B cell (primary cell): ENCODE data around the gene HPN. TPM values are rescaled to one million over a fixed set of nuclear protein-coding genes. Genes with fewer than 3 reads are reported as not detected.
"Not testable (repeated sequence)": the region's sequence is repeated elsewhere in the genome, so short reads cannot be mapped to it uniquely, and the experiment has no call there.

ENCODE experiments used
- ATAC-seq: fragments of 200-7000 bp; cut with Tn5 transposase; one replicate; pipeline ENCODE4 v1.10.0; 2021; ENCODE audit warnings: low read depth, mild to moderate bottlenecking, moderate number of reproducible peaks, moderate library complexity
- CTCF ChIA-PET: fragments of 350-600 bp; sonication (Branson Sonifier 250); formaldehyde crosslinking; loops from one replicate; lab custom pipeline; 2021; ENCODE audit warnings: antibody characterized with exemption, inconsistent platforms; lab: Charles Lee
- POLR2A ChIA-PET: fragments of 350-600 bp; sonication (Branson Sonifier 250); formaldehyde crosslinking; loops from one replicate; lab custom pipeline; 2021; ENCODE audit warnings: antibody characterized with exemption; lab: Charles Lee
- DNase-seq: peaks from one replicate; pipeline ENCODE4 v3.0.0; 2013
- H2AFZ ChIP-seq: 2 replicates; pipeline ENCODE4 v1.6.1; 2012; ENCODE audit warnings: mild to moderate bottlenecking, low read depth, low read length; ENCODE audit not compliant: insufficient read depth, poor library complexity, severe bottlenecking
- H3K27ac ChIP-seq, 2 donors: 1 replicate in 1 of 2; 2 replicates in 1 of 2; pipeline ENCODE4 v1.5.1; 2012 to 2013; ENCODE audit warnings: low read length in 2 of 2, mild to moderate bottlenecking in 2 of 2, moderate library complexity in 1 of 2
- H3K27me3 ChIP-seq, 4 experiments: fragments of 200-600 bp in 1 of 4; sonication (generic) in 1 of 4; replicated peaks in 1 of 4; 1 replicate in 2 of 4; 2 replicates in 2 of 4; pipeline versions ENCODE4 v1.6.1 to v1.7.0; 2013 to 2016; ENCODE audit warnings: low read length in 3 of 4, mild to moderate bottlenecking in 2 of 4, mixed read lengths in 1 of 4, moderate library complexity in 1 of 4; ENCODE audit not compliant: insufficient read depth in 4 of 4, control insufficient read depth in 3 of 4; ENCODE audit errors: control extremely low read depth in 1 of 4
- H3K36me3 ChIP-seq, 2 experiments: replicated peaks in 1 of 2; 1 replicate in 1 of 2; 2 replicates in 1 of 2; pipeline versions ENCODE4 v1.6.1 to v1.7.1; 2013; ENCODE audit warnings: low read length in 1 of 2; ENCODE audit not compliant: insufficient read depth in 2 of 2, control insufficient read depth in 1 of 2; ENCODE audit errors: control extremely low read depth in 1 of 2, extremely low read depth in 1 of 2
- H3K4me1 ChIP-seq, 2 donors: fragments of 200-600 bp in 1 of 2; sonication (generic) in 1 of 2; 1 replicate in 1 of 2; 2 replicates in 1 of 2; pipeline versions ENCODE4 v1.5.1 to v1.6.1; 2013 to 2017; ENCODE audit warnings: low read length in 2 of 2; ENCODE audit not compliant: control insufficient read depth in 2 of 2, insufficient read depth in 2 of 2
- H3K4me2 ChIP-seq: replicated peaks from 2 replicates; pipeline ENCODE3; 2012; ENCODE audit warnings: mild to moderate bottlenecking, low read depth, low read length; ENCODE audit not compliant: poor library complexity, severe bottlenecking
- H3K4me3 ChIP-seq, 5 experiments: fragments of 200-600 bp in 1 of 5; sonication (generic) in 1 of 5; 1 replicate in 3 of 5; 2 replicates in 2 of 5; pipeline versions ENCODE4 v1.5.1 to v1.7.0; 2011 to 2016; ENCODE audit warnings: low read length in 4 of 5, mild to moderate bottlenecking in 4 of 5, low read depth in 2 of 5, control low read depth in 1 of 5, moderate library complexity in 1 of 5; ENCODE audit not compliant: insufficient read depth in 1 of 5; ENCODE audit errors: control extremely low read depth in 1 of 5, extremely low read depth in 1 of 5
- H3K79me2 ChIP-seq: fragments of 200-600 bp; sonication (generic); one replicate; pipeline ENCODE4 v1.6.0; 2016; ENCODE audit warnings: low read length; ENCODE audit not compliant: control insufficient read depth, insufficient read depth
- H3K9ac ChIP-seq: fragments of 200-600 bp; sonication (generic); 2 replicates; pipeline ENCODE4 v1.6.1; 2017; ENCODE audit warnings: mild to moderate bottlenecking, low read length, moderate library complexity
- H3K9me3 ChIP-seq, 3 donors: one replicate each; pipeline versions ENCODE4 v1.6.1 to v1.7.1; 2013; ENCODE audit warnings: low read length in 2 of 3; ENCODE audit not compliant: control insufficient read depth in 2 of 3, insufficient read depth in 1 of 3; ENCODE audit errors: control extremely low read depth in 1 of 3
- H4K20me1 ChIP-seq: 2 replicates; pipeline ENCODE4 v1.6.0; 2012; ENCODE audit warnings: mild to moderate bottlenecking, low read length; ENCODE audit not compliant: insufficient read depth, control insufficient read depth, poor library complexity, severe bottlenecking
- H3K27ac Mint-ChIP-seq: one replicate; pipeline ENCODE4 v1.8.0; 2021; ENCODE audit warnings: mixed read lengths
- H3K27me3 Mint-ChIP-seq: one replicate; pipeline ENCODE4 v1.8.0; 2021; ENCODE audit warnings: mixed read lengths
- H3K4me1 Mint-ChIP-seq: one replicate; pipeline ENCODE4 v1.8.0; 2021; ENCODE audit warnings: mixed read lengths
- H3K4me3 Mint-ChIP-seq: one replicate; pipeline ENCODE4 v1.8.0; 2021; ENCODE audit warnings: mixed read lengths
- H3K9me3 Mint-ChIP-seq: one replicate; pipeline ENCODE4 v1.8.0; 2022; ENCODE audit warnings: mixed read lengths; ENCODE audit not compliant: insufficient read depth
- CTCF ChIP-seq: fragments of 200-600 bp; IDR thresholded peaks from one replicate; pipeline ENCODE4 v1.8.0; 2022; ENCODE audit warnings: antibody characterized with exemption, mild to moderate bottlenecking
- EZH2 ChIP-seq: IDR thresholded peaks from 2 replicates; pipeline ENCODE4 v1.6.1; 2012; ENCODE audit warnings: borderline replicate concordance, low read depth, mild to moderate bottlenecking, moderate library complexity, low read length; ENCODE audit not compliant: insufficient read depth, poor library complexity, severe bottlenecking
- WGBS: methylation state at CpG from one replicate; pipeline ENCODE4 v1.1.5; 2013; ENCODE audit warnings: missing lambda C conversion rate; ENCODE audit not compliant: insufficient coverage; 5-methylcytosine and 5-hydroxymethylcytosine counted together
- intact Hi-C: fragments of 100-400 bp; cut with micrococcal nuclease; formaldehyde crosslinking; loops from one replicate; pipeline ENCODE4 v1.10.0; 2022
- polyA plus RNA-seq: library from polyadenylated mRNA; depleted of rRNA; stranded (reverse); fragments of >200 nt; gene quantifications from 2 replicates; pipeline ENCODE4 v1.2.3, GENCODE V29; 2012
- total RNA-seq, 2 donors: library from RNA; stranded (reverse); fragments of 120-200 nt in 1 of 2; gene quantifications; 1 replicate in 1 of 2; 2 replicates in 1 of 2; pipeline versions ENCODE4 v1.2.3 to v1.2.4, GENCODE V29; 2013 to 2022

HPN gene
- total and polyA plus RNA-seq, 2 donors (not counting 1 experiment from before 2014, with no cell fraction given) = 0.30 TPM; not detected in 1

GRCh38 chr19:35006007-35006341 is 35.5 kb upstream of the HPN start:
- H3K27me3 ChIP-seq, H3K4me2 ChIP-seq, DNase-seq, H3K4me3 ChIP-seq, intact Hi-C loops, H3K9ac ChIP-seq, H3K27ac ChIP-seq, ATAC-seq, POLR2A ChIA-PET, H3K27ac Mint-ChIP-seq, H3K27me3 Mint-ChIP-seq, H2AFZ ChIP-seq, H3K9me3 ChIP-seq, H3K9me3 Mint-ChIP-seq, H3K4me3 Mint-ChIP-seq: not testable (repeated sequence)
- 95% methylated on average over 6 of the region's 6 CpGs for WGBS
- peaks cover 49% of the 10 kb centered on the region for H3K79me2 ChIP-seq
- H3K36me3 ChIP-seq = peaks cover 3 to 36% of the 10 kb centered on the region in 2 experiments
- H3K4me1 Mint-ChIP-seq = peaks cover 32% of the 10 kb centered on the region
- H4K20me1 ChIP-seq = peaks cover 43% of the 10 kb centered on the region
- H3K4me1 ChIP-seq = peaks cover 28 to 32% of the 10 kb centered on the region in 2 donors
- CTCF ChIA-PET = interaction anchor here (1.8 to 3.4 kb wide), 2 partner anchors 9 to 34 kb away, joined by 4 to 16 read pairs; no protein-coding TSS in a partner anchor

GRCh38 chr19:35006342-35006998 is 35.1 kb upstream of the HPN start:
- Histone ChIP-seq H3K4me1 (peaks cover 23 to 27% of the 10 kb centered on the region in 2 donors), H3K4me3 (no peak overlapping the region), H3K79me2 (peaks cover 44% of the 10 kb centered on the region), H2AFZ (no peak overlapping the region), H3K4me2 (no peak overlapping the region), H3K27ac (no peak overlapping the region), H4K20me1 (peaks cover 39% of the 10 kb centered on the region), H3K9me3 (no peaks in the 10 kb centered on the region), H3K36me3 (peaks cover 3 to 40% of the 10 kb centered on the region in 2 experiments), H3K9ac (no peak overlapping the region), H3K27me3 (no peaks in the 10 kb centered on the region)
- POLR2A ChIA-PET = no interaction called here
- H3K27ac Mint-ChIP-seq = no peak overlapping the region
- WGBS = 96% methylated on average over 11 of the region's 15 CpGs
- no peak for ATAC-seq
- no peak for DNase-seq
- CTCF ChIA-PET = interaction anchor here (1.8 to 3.4 kb wide), 2 partner anchors 8 to 34 kb away, joined by 4 to 16 read pairs; no protein-coding TSS in a partner anchor
- no peaks in the 10 kb centered on the region for H3K9me3 Mint-ChIP-seq
- TF ChIP-seq CTCF (no peak), EZH2 (no peak)
- no peaks in the 10 kb centered on the region for H3K27me3 Mint-ChIP-seq
- H3K4me3 Mint-ChIP-seq = no peak overlapping the region
- intact Hi-C loops = no loop called here
- peaks cover 27% of the 10 kb centered on the region for H3K4me1 Mint-ChIP-seq
